ENCODE results near the gene YOD1.

YOD1 gene

DNA sequence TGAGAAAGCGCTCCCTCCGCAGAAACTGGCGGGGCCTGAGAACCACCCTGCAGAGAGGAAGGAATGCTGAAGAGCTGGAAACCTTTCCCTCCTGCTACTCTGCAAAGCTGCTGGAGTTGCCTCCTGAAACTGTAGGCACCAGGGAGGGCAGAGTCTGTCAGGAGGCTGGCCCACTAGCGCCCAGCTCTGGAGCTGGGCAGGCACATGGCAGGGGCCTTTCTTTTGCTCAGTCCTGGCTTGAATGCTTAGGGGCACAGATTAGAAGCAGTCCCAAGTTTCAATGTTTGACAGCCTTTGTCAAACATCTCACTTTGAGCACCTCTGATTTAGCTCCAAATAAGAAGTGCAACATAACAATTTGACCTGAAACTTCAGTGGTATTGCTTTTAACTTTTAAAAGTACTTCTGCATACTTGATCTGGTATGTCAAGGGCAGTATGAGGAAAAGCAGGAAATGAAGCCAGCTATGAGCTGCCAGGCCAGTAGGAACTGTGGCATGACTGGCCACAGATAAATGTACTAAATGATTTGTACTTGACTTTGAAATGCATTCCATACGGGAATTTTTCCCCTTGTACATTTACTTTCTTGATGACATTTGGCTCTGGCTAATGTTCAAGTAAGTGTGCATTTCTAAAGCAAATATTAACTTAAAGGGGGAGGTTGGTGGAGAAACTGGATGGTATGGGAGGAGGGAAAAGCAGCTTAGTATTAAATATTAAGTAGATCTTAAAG lies 25.7 kb downstream of the YOD1 start:
- no peak for DNase-seq (ENCODE audit: low spot score)

GRCh38 chr1:207024202-207025145 lies 26.5 kb downstream of the YOD1 start:
- DNase-seq (ENCODE audit: low spot score): no peak

DNA sequence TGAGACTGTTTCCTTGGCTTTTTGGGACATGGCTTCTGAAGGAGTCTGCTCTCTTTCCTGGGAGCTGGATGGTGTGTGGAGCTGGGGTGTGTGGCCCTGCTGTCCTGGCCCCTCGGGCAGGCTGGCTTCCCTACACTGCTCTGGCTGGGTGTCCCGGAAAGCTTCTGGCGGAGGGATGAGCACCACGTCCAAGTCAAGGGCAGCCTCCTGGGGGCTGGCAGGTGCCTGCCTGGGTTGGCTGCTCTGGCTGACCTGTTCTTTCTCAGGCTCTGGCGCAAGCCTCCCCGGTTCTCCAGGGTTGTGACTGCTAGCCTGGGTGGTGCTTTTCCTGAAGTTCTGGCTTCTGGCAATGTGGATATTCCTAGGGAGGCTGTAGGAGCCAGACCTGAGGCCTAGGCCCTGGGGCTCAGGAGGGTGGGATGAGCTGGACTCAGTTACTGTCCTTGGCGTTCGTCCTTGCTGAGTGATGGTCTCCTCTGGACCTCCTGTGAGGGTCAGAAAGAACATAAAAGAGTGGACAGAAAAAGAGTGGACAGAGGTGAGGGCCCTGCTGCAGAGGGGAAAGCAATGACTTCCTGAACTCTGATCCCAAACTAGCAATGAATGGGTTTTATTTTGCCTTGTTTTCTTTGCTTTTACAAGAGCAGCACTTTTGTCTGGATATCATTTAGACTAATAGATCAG lies 27.9 kb downstream of the YOD1 start:
- DNase-seq (ENCODE audit: low spot score): no peak

GRCh38 chr1:207021876-207022596 lies 29.0 kb downstream of the YOD1 start:
- DNase-seq (ENCODE audit: low spot score): no peak

DNA sequence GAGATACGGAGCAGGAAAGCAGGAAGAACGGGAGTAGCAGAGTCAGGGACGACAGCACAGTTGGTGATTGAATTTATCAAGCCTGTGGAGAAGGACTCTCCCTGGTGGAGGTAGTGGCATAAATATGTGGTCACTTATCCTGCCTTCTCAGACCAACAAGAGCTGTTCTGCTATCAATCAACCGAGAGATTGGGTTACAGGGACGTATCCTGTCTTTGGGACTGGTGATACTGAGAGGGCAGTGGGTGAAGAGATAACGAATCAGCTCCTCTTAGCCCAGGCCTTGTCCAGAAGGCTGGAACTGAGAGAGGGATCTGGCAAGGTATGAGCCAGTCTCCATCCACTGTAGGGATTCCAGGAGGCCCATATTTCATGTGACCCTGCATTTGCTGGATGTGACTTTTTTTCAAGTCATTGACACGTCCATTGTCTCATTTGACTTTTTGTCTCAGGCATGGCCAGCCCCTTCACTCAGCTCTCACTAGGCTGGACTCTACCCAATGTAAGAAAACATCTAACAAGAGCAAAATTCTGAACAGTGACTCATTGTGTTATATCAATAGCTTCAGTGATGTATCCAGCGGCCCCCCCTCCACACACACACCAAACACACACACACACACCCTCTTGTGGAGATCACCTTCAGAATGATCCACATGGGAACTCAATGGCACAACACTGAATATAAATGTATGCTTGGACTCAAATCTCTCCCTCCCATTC lies 29.7 kb downstream of the YOD1 start:
- DNase-seq (ENCODE audit: low spot score): no peak

DNA sequence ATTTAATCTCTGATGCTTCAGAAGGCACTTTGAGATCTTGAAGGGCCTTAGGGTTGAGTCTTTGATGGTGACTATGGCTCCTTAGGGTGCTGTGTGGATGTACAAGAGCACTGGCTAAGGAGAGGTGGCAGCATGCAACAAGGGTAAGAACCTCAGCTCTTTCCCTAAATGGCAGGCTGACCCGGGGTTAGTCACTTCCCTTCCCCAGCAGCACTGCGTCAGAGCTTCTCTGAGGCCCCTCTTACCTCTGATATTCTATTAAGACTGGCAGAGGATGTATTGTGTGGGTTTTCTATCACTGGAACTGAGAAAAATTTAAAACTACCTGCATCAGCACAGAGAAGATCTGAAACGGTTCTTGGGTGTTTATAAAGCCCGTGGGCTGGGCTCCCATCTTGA lies 30.3 kb downstream of the YOD1 start:
- DNase-seq (ENCODE audit: low spot score): no peak

GRCh38 chr1:207020065-207020708 lies 30.8 kb downstream of the YOD1 start:
- no peak for DNase-seq (ENCODE audit: low spot score)

GRCh38 chr1:207019661-207020060 lies 31.3 kb downstream of the YOD1 start:
- no peak for DNase-seq (ENCODE audit: low spot score)

- DNase-seq (ENCODE audit: low spot score): no peak
These were observed 31.8 kb downstream of the YOD1 start for GRCh38 chr1:207019161-207019560.

- no peak for DNase-seq (ENCODE audit: low spot score)
These were observed 32.3 kb downstream of the YOD1 start for GRCh38 chr1:207018707-207019106.

DNA sequence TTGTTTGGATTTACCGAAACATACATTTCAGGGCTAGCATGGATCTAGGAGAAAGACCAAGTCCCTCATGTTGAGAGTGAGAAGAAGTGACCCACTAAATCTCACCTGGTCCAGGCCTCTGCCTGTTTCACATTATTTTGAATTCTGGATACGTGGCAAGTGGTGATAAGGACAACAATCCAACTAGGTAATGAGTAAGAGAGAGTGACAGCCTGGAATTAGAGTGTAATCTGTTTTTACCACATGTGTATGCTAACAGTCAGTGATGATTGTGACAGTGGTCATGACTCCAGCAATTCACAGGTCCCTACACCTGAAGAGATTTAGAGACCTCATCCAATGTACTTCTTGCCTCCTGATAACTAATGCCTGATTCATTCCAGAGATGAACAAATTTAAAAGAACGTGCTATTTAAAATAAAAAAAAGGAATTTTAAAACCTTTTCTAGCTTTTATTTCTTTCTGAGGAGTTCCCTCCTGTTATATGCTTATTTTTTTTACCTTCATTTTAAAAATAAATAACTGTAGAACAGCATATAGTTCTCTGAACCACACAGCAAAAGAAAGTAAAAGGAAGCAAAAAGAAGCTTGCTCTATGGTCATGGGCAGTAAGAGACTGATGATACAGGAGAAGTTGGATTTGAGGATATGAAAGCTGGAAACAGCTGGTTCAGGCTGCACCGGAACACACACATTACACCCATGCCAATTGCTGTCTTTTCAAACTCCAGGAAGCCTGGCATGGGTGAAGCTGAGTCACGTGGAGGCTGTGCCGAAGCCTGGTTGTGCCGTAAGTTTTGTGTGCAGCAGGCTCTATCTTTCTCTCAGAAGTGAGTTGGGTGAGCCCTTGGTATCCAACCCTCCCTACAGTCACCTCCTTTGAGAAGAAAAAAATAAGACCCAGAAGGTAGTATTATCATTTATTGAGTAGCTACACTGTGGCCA lies 33.1 kb downstream of the YOD1 start:
- DNase-seq (ENCODE audit: low spot score): no peak

DNA sequence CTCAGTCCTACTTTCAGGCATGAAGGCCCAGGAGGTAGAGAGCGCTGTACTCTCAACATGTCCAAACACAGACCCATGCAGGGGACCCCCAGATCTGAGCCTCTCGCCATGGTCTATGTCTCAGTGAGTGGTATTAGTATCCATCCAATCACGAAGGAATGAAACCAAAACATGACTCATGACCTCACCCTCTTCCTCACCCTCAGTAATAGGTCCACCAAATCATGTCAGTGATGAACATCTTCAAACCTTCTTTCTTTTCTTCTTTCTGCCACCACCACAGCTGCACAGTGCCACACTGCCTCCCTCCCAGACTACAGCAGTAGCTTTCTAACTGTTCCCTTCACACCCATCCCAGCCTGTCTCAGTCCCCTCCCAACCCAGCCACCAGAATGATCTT lies 35.2 kb downstream of the YOD1 start:
- no peak for DNase-seq (ENCODE audit: low spot score)

DNA sequence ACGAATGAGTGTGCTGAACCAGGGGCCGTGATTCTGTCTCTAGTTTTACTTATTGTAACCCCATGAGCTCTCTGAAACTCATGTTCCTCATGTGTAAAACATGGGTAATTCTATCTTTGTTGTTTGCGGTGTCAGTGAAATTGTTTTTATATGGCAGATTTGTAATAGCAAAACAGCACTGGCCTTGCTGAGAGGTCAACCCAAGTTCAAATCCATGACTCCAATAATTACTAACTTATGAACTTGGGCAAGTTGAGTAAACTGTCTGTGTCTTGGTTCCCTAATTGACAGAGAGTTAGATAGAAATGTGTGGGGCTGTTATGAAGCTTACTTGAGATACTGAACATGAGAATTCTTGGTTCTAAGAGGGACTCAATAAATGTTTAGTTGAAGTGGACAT lies 36.3 kb downstream of the YOD1 start:
- DNase-seq (ENCODE audit: low spot score): no peak

DNA sequence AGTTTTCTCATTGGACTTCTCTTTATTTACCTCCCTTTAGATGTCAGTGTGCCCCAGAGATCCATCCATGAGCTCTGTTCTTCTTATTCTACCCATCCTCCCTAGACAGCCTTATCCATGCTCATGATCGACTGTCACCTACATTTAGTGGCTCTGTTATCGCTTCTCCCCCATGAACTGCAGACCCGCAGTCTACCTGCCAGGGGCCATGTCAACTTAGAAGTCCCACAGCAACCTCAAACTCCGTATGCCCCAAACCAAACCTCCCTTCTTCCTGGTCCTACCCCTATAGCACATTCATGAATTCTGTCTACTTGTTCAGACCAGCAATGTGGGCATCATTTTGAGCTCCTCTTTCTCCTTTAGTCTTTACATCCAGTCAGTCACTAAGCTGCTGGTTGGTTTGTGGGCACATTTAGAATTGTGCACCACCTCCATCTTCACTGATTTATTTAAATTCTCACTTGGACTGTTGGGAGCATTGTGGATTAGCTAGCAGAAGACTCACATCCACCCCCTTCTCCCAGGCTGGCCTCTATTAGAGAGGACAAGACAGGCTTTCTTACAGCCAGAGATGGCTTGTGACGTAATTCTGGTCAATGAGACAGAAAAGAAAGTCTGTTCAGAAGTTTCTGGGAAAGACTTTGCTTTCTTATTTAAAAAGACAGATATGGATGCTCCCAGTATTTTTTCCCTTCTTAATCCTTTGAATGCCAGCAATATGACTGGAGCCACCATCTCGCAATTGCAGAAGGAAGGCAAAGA lies 37.5 kb downstream of the YOD1 start:
- no peak for DNase-seq (ENCODE audit: low spot score)

GRCh38 chr1:207010726-207011125 lies 40.3 kb downstream of the YOD1 start:
- no peak for DNase-seq (ENCODE audit: low spot score)

GRCh38 chr1:207009945-207010344 lies 41.1 kb downstream of the YOD1 start:
- no peak for DNase-seq (ENCODE audit: low spot score)

GRCh38 chr1:207009182-207009850 lies 41.7 kb downstream of the YOD1 start:
- DNase-seq (ENCODE audit: low spot score): no peak

DNA sequence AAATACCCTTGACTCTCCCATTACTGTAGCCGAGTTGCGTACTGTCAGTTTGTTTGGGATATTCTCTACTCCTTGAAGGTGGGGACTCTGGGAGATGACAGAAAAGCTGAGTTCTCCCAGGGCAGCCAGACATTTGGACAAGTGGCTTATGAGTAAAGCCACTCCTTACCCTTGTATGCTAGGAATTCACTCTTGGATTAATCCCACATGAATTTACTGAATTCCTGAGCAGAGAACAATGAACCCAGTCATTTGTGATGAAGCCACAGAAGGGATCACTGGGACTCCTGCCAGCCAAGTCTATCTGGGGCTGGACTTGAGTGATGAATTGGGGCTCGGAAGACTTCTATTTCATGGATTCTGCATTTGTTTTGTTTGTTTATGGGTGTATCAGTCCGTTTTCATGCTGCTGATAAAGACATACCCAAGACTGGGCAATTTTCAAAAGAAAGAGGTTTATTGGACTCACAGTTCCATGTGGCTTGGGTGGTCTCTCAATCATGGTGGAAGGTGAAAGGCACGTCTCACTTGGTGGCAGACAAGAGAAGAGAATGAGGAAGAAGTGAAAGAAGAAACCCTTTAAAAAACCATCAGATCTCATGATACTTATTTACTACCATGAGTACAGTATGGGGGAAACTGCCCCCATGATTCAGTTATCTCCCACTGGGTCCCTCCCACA lies 43.5 kb downstream of the YOD1 start:
- no peak for DNase-seq (ENCODE audit: low spot score)

Data from ecto neural progenitor cell (in vitro differentiated cells).